CD14-positive monocyte (primary cell): ENCODE data around the gene WDR45B. TPM values are rescaled to one million over a fixed set of nuclear protein-coding genes. Genes with fewer than 3 reads are reported as not detected.

ENCODE experiments used
- DNase-seq, 3 donors: peaks; one replicate each; pipeline ENCODE4 v3.0.0-alpha.2; 2011 to 2022
- H2AFZ ChIP-seq: 2 replicates; pipeline ENCODE4 v1.6.0; 2012; ENCODE audit warnings: mild to moderate bottlenecking, low read depth, low read length, inconsistent platforms; ENCODE audit not compliant: insufficient read depth, poor library complexity, severe bottlenecking
- H3K27ac ChIP-seq, 2 donors: 1 replicate in 1 of 2; 2 replicates in 1 of 2; pipeline ENCODE4 v1.5.1; 2012 to 2013; ENCODE audit warnings: low read length in 2 of 2, control low read depth in 1 of 2, inconsistent platforms in 1 of 2, low read depth in 1 of 2, mild to moderate bottlenecking in 1 of 2
- H3K27me3 ChIP-seq, 2 donors: one replicate each; pipeline versions ENCODE4 v1.6.0 to v1.6.1; 2011 to 2013; ENCODE audit warnings: low read length in 2 of 2; ENCODE audit not compliant: control insufficient read depth in 2 of 2, insufficient read depth in 2 of 2
- H3K36me3 ChIP-seq, 2 donors: replicated peaks in 1 of 2; 1 replicate in 1 of 2; 2 replicates in 1 of 2; pipeline versions ENCODE4 v1.5.1 to v1.6.1; 2012 to 2013; ENCODE audit warnings: low read length in 2 of 2, control low read depth in 1 of 2, inconsistent platforms in 1 of 2, mild to moderate bottlenecking in 1 of 2; ENCODE audit not compliant: insufficient read depth in 2 of 2, control insufficient read depth in 1 of 2
- H3K4me1 ChIP-seq, 2 donors: 1 replicate in 1 of 2; 2 replicates in 1 of 2; pipeline versions ENCODE4 v1.5.1 to v1.6.1; 2012 to 2013; ENCODE audit warnings: low read length in 2 of 2, control low read depth in 1 of 2, inconsistent platforms in 1 of 2, mild to moderate bottlenecking in 1 of 2, moderate library complexity in 1 of 2; ENCODE audit not compliant: insufficient read depth in 2 of 2, control insufficient read depth in 1 of 2
- H3K4me2 ChIP-seq: replicated peaks from 2 replicates; pipeline ENCODE3; 2012; ENCODE audit warnings: low read length, moderate library complexity, mild to moderate bottlenecking; ENCODE audit not compliant: poor library complexity, severe bottlenecking; ENCODE audit errors: extremely low read depth
- H3K4me3 ChIP-seq, 3 experiments: fragments of 200-600 bp in 1 of 3; sonication (generic) in 1 of 3; replicated peaks in 1 of 3; 1 replicate in 2 of 3; 2 replicates in 1 of 3; pipeline ENCODE4 v1.5.1; 2011 to 2013; ENCODE audit warnings: low read length in 3 of 3, mild to moderate bottlenecking in 3 of 3, control low read depth in 2 of 3, low read depth in 2 of 3, inconsistent platforms in 1 of 3, moderate library complexity in 1 of 3
- H3K79me2 ChIP-seq: 2 replicates; pipeline ENCODE4 v1.6.0; 2012; ENCODE audit warnings: mild to moderate bottlenecking, control low read depth, inconsistent platforms, low read length, moderate library complexity; ENCODE audit not compliant: insufficient read depth
- H3K9ac ChIP-seq: 2 replicates; pipeline ENCODE4 v1.6.0; 2017; ENCODE audit warnings: low read length, mild to moderate bottlenecking; ENCODE audit not compliant: insufficient read depth, poor library complexity, severe bottlenecking
- H3K9me3 ChIP-seq, 2 donors: replicated peaks in 1 of 2; 1 replicate in 1 of 2; 2 replicates in 1 of 2; pipeline versions ENCODE4 v1.5.1 to v1.6.1; 2012 to 2013; ENCODE audit warnings: low read length in 2 of 2, control low read depth in 1 of 2; ENCODE audit not compliant: control insufficient read depth in 1 of 2, insufficient read depth in 1 of 2
- H4K20me1 ChIP-seq: 2 replicates; pipeline ENCODE4 v1.6.0; 2012; ENCODE audit warnings: mild to moderate bottlenecking, low read length, control low read depth, moderate library complexity; ENCODE audit not compliant: insufficient read depth
- H3K27ac Mint-ChIP-seq, 7 donors: one replicate each; pipeline ENCODE4 v1.8.0; 2020; ENCODE audit warnings: mild to moderate bottlenecking in 7 of 7, mixed read lengths in 7 of 7, moderate library complexity in 6 of 7, inconsistent platforms in 2 of 7
- H3K27me3 Mint-ChIP-seq, 3 donors: one replicate each; pipeline ENCODE4 v1.8.0; 2021 to 2022; ENCODE audit warnings: low read depth in 3 of 3, mild to moderate bottlenecking in 3 of 3, mixed read lengths in 3 of 3, moderate library complexity in 3 of 3, inconsistent platforms in 1 of 3
- H3K36me3 Mint-ChIP-seq, 2 donors: one replicate each; pipeline ENCODE4 v1.8.0; 2020; ENCODE audit warnings: mixed read lengths in 2 of 2, inconsistent platforms in 1 of 2, mild to moderate bottlenecking in 1 of 2
- H3K4me1 Mint-ChIP-seq: one replicate; pipeline ENCODE4 v1.8.0; 2020; ENCODE audit warnings: mild to moderate bottlenecking, mixed read lengths
- H3K4me3 Mint-ChIP-seq, 2 donors: one replicate each; pipeline ENCODE4 v1.8.0; 2020; ENCODE audit warnings: mild to moderate bottlenecking in 2 of 2, mixed read lengths in 2 of 2, moderate library complexity in 1 of 2
- H3K9me3 Mint-ChIP-seq, 7 donors: one replicate each; pipeline ENCODE4 v1.8.0; 2020 to 2022; ENCODE audit warnings: mixed read lengths in 7 of 7, mild to moderate bottlenecking in 6 of 7, moderate library complexity in 6 of 7, inconsistent platforms in 2 of 7
- CTCF ChIP-seq: fragments of 200-600 bp; IDR thresholded peaks from one replicate; pipeline ENCODE4 v1.8.0; 2022; ENCODE audit warnings: antibody characterized with exemption, mild to moderate bottlenecking
- WGBS: methylation state at CpG from one replicate; pipeline ENCODE4 v1.1.5; 2013; ENCODE audit warnings: missing lambda C conversion rate; ENCODE audit not compliant: insufficient coverage; 5-methylcytosine and 5-hydroxymethylcytosine counted together
- intact Hi-C, 2 donors: fragments of 100-400 bp; cut with micrococcal nuclease; formaldehyde crosslinking; loops; one replicate each; pipeline versions ENCODE4 v1.15.0 to v1.15.1; 2023
- polyA plus RNA-seq, 3 donors: library from polyadenylated mRNA; depleted of rRNA in 1 of 3; unstranded in 2 of 3; stranded (reverse) in 1 of 3; fragments of 300-500 nt in 2 of 3; fragments of >200 nt in 1 of 3; fragmentation: Illumina TruSeq in 2 of 3; gene quantifications; 1 replicate in 2 of 3; 2 replicates in 1 of 3; pipeline ENCODE4 v1.2.3, GENCODE V29; 2012 to 2021

WDR45B gene
- polyA plus RNA-seq, 3 donors: 42.6 to 82.6 (median 60.3) TPM

- Histone ChIP-seq H3K4me3 (no peak overlapping the region), H3K4me1 (peaks cover 0 to 3% of the 10 kb centered on the region in 2 donors), H3K36me3 (no peaks in the 10 kb centered on the region), H2AFZ (no peak overlapping the region), H4K20me1 (no peaks in the 10 kb centered on the region), H3K9me3 (peaks cover 4 to 11% of the 10 kb centered on the region in 2 donors), H3K4me2 (no peak overlapping the region), H3K79me2 (no peaks in the 10 kb centered on the region), H3K27ac (no peak overlapping the region), H3K9ac (no peak overlapping the region), H3K27me3 (no peaks in the 10 kb centered on the region)
- intact Hi-C loops: no loop called here
- Mint-ChIP-seq H3K9me3 (peaks cover 5 to 21% (median 12%) of the 10 kb centered on the region in 7 donors), H3K4me3 (no peak overlapping the region), H3K27ac (no peak overlapping the region), H3K27me3 (peaks cover 2 to 4% (median 4%) of the 10 kb centered on the region in 3 donors), H3K36me3 (no peaks in the 10 kb centered on the region), H3K4me1 (peaks cover 2% of the 10 kb centered on the region)
- no peak for TF ChIP-seq CTCF
- DNase-seq: no peak
- no CpG with 5 or more reads among the region's 3 CpGs for WGBS
These were observed 33.3 kb upstream of the WDR45B start for GRCh38 chr17:82681547-82681946.

- no peak overlapping the region for H3K4me3 Mint-ChIP-seq
- peaks cover 5 to 21% (median 12%) of the 10 kb centered on the region in 7 donors for H3K9me3 Mint-ChIP-seq
- no peak for DNase-seq
- no peak overlapping the region for H3K9ac ChIP-seq
- no peaks in the 10 kb centered on the region for H3K27me3 ChIP-seq
- no peak overlapping the region for H3K4me2 ChIP-seq
- no peak overlapping the region for H3K4me3 ChIP-seq
- peaks cover under 1% of the 10 kb centered on the region for H3K4me1 Mint-ChIP-seq
- H3K79me2 ChIP-seq: no peaks in the 10 kb centered on the region
- H4K20me1 ChIP-seq: no peaks in the 10 kb centered on the region
- no peaks in the 10 kb centered on the region for H3K4me1 ChIP-seq
- WGBS: 94% methylated on average over 14 of the region's 28 CpGs
- no peaks in the 10 kb centered on the region for H3K36me3 ChIP-seq
- H3K27me3 Mint-ChIP-seq: peaks cover 2 to 4% (median 2%) of the 10 kb centered on the region in 3 donors
- peak overlapping the region in 1 of 7 donors; percentile 60 for H3K27ac Mint-ChIP-seq
- no peak for TF ChIP-seq CTCF
- H3K9me3 ChIP-seq: peaks cover 4 to 11% of the 10 kb centered on the region in 2 donors
- no peak overlapping the region for H3K27ac ChIP-seq
- H2AFZ ChIP-seq: no peak overlapping the region
- intact Hi-C loops: no loop called here
- no peaks in the 10 kb centered on the region for H3K36me3 Mint-ChIP-seq
These were observed 31.6 kb upstream of the WDR45B start for GRCh38 chr17:82679586-82680465.
